H1 (cell line): ENCODE measurements around the gene NOSIP.

Experiments used
- CTCF ChIP-seq, 3 experiments: IDR thresholded peaks; 1 replicate in 2 of 3; 2 replicates in 1 of 3; pipeline versions ENCODE4 v1.5.1 to v1.6.1; 2011; ENCODE audit warnings: low read length in 3 of 3, mild to moderate bottlenecking in 3 of 3, inconsistent platforms in 2 of 3, low read depth in 1 of 3, moderate library complexity in 1 of 3; ENCODE audit not compliant: insufficient read depth in 1 of 3; ENCODE audit errors: control extremely low read depth in 1 of 3
- EP300 ChIP-seq, 2 experiments: IDR thresholded peaks; 1 replicate in 1 of 2; 2 replicates in 1 of 2; pipeline ENCODE4 v1.6.1; 2011 to 2012; ENCODE audit warnings: low read depth in 2 of 2, low read length in 2 of 2, mild to moderate bottlenecking in 2 of 2, borderline replicate concordance in 1 of 2, inconsistent platforms in 1 of 2, moderate library complexity in 1 of 2
- EZH2 ChIP-seq: fragments of 200-600 bp; sonication (generic); IDR thresholded peaks from 2 replicates; pipeline ENCODE4 v1.7.1; 2012; ENCODE audit warnings: low read depth, mild to moderate bottlenecking, moderate library complexity, low read length, inconsistent platforms; ENCODE audit not compliant: severe bottlenecking
- MAX ChIP-seq: IDR thresholded peaks from 2 replicates; pipeline ENCODE4 v1.6.1; 2012; ENCODE audit warnings: inconsistent platforms
- NRF1 ChIP-seq: IDR thresholded peaks from 2 replicates; pipeline ENCODE4 v1.6.1; 2011; ENCODE audit warnings: mild to moderate bottlenecking, low read depth, low read length, improper control_type of control experiment
- POLR2A ChIP-seq, 2 experiments: IDR thresholded peaks; 1 replicate in 1 of 2; 2 replicates in 1 of 2; pipeline ENCODE4 v1.6.1; 2011; ENCODE audit warnings: low read depth in 2 of 2, low read length in 2 of 2, mild to moderate bottlenecking in 2 of 2; ENCODE audit errors: control extremely low read depth in 1 of 2
- POLR2AphosphoS5 ChIP-seq: IDR thresholded peaks from 2 replicates; pipeline ENCODE4 v1.6.1; 2011; ENCODE audit warnings: low read depth, low read length
- TAF1 ChIP-seq: IDR thresholded peaks from 2 replicates; pipeline ENCODE4 v1.6.1; 2011; ENCODE audit warnings: mild to moderate bottlenecking, low read depth, low read length
- TF ChIP-seq, protein P1 (sequence below): IDR thresholded peaks from 2 replicates; pipeline ENCODE4 v1.6.1; 2012; ENCODE audit warnings: low read length, inconsistent platforms
- TF ChIP-seq, protein P2 (sequence below): IDR thresholded peaks from 2 replicates; pipeline ENCODE4 v1.6.1; 2012; ENCODE audit warnings: inconsistent platforms

DNA sequence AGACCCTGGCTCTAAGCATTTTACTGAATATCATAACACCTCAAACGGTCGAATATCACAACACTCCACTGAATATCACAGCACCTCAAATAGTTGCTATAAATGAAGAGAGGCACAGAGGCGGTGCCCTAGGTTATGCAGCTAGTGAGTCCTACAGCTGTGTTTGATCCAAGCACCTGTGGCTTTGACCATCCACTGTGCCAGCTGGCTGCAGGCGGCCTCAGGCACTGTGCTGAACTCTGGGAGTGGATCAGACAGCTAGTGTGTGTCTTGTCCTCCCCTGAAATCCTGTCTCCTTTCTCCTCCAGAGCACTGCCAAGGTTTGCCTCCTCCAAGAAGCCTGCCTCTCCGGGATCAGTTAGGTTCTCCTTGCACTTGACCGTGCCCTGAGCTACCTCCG lies 7.3 kb downstream of the NOSIP start:
- no peak for TF ChIP-seq CTCF (IDR thresholded peaks at IDR 0.05; ENCODE audit: control extremely low read depth in 1 of 3, insufficient read depth in 1 of 3, low read depth in 1 of 3, low read length in 3 of 3)
- TF ChIP-seq, protein P1, sequence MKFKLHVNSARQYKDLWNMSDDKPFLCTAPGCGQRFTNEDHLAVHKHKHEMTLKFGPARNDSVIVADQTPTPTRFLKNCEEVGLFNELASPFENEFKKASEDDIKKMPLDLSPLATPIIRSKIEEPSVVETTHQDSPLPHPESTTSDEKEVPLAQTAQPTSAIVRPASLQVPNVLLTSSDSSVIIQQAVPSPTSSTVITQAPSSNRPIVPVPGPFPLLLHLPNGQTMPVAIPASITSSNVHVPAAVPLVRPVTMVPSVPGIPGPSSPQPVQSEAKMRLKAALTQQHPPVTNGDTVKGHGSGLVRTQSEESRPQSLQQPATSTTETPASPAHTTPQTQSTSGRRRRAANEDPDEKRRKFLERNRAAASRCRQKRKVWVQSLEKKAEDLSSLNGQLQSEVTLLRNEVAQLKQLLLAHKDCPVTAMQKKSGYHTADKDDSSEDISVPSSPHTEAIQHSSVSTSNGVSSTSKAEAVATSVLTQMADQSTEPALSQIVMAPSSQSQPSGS = no peak
- no peak for TF ChIP-seq EZH2
- TF ChIP-seq EP300 (IDR thresholded peaks at IDR 0.05; ENCODE audit: borderline replicate concordance in 1 of 2, low read depth in 2 of 2, low read length in 2 of 2) = no peak
- no peak for TF ChIP-seq NRF1
- TF ChIP-seq MAX = no peak
- no peak for TF ChIP-seq POLR2A (IDR thresholded peaks at IDR 0.05; ENCODE audit: control extremely low read depth in 1 of 2, low read depth in 2 of 2, low read length in 2 of 2)
- TF ChIP-seq, protein P2, sequence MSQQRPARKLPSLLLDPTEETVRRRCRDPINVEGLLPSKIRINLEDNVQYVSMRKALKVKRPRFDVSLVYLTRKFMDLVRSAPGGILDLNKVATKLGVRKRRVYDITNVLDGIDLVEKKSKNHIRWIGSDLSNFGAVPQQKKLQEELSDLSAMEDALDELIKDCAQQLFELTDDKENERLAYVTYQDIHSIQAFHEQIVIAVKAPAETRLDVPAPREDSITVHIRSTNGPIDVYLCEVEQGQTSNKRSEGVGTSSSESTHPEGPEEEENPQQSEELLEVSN = no peak
- no peak for TF ChIP-seq TAF1
- no peak for TF ChIP-seq POLR2AphosphoS5
